Activated CD4-positive, alpha-beta T cell treated with anti-CD3 and anti-CD28 coated beads for 4 hours (primary cell): Measurements from ENCODE around the gene GFRA4.

Experiments used
- DNase-seq, 2 donors: peaks; one replicate each; pipeline ENCODE4 v3.0.0-alpha.2; 2020

GFRA4 gene

DNA sequence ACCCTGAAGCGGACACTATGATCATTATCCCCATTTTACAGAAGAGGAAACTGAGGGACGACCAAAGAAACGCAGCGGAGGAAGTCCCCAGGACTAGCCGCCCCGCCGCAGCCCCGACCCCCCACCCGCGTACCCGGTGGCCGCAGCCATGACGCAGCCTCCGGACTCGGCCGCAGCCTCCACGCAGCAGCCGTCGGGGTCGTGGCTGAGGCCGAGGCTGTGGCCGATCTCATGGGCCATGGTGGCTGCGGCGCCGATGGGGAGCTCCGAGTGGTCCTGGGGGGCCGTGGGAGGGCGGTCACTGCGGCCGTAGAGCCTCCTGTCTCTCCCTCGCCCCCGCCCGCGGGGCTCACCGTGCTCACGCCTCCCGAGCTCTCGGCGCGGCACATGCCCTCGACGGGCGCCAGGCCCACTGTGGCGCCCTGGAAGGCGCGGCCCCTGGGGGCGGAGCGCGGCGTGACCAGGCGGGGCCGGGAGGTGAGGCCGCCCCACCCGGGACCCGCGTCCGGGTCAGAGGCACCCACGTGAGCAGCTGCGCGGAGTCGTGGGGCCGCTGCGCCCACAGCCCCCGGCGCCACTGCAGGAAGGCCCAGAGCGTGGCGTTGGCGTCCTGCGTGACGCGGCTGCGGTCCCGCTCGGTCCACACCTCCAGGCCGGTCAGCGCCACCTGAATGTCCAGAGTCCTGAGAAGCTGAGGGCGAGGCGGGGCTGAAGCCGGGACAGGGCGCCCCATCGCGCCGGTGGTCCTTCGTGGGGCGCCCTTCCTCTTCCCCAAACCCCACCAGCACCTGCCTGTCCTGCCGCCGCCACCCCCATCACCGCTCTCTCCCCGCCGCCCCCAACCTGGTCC lies 10.2 kb upstream of the GFRA4 start:
- DNase-seq: no peak

DNA sequence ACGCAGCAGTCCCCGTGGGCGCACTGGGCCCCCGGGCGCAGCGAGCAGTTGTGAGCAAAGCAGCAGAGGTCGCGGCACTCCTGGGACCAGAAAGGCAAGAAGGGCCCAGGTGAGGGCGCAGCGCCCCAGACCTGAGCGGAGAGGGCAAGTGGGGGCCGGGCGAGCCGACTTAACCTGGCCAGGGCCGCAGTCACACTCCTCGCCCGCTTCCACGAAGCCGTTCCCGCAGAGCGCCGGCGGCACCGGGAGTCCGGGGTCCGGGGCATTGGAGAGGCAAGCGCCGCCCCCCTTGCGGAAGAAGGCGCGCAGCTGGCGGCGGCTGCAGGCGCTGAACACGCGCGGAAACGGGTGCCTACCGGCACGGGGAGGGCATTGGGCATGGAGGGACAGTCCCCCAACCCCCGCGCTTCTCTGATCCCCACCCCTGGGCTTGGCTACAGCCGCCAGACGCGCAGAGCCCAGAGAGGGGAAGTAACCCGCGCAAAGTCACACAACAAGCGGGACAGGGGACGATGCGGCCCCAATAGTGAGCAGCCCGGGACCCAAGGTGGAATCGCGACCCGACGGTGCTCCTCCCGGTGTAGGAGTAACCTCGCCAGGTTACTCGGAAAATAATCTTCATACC lies 9.5 kb upstream of the GFRA4 start:
- DNase-seq: no peak

DNA sequence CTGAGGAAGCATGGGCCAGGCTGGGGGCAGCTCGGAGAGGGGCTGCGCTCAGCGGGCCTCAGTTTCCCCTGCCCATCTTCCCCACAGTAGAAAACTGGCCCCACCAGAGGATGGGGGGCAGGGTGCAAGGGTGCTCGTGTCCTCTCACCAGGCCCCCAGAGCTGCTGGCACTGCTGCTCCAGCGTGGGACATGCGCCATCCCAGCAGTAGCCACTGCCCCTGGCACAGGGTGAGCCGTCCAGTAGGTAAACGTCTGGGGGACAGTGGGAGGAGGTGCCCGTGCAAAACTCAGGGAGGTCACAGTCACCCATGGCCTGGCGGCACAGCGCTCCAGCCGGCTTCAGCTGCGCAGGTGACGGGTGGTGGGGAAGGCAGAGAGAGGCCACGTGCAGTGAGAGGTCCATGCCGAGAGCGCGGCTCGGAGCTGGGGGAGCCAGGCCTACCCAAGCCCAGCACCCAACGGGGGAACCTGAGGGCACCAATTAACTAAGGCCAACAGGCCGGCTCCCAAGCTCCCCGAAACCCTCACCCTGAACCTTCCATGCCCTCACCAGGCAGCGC lies 8.9 kb upstream of the GFRA4 start:
- no peak for DNase-seq

DNA sequence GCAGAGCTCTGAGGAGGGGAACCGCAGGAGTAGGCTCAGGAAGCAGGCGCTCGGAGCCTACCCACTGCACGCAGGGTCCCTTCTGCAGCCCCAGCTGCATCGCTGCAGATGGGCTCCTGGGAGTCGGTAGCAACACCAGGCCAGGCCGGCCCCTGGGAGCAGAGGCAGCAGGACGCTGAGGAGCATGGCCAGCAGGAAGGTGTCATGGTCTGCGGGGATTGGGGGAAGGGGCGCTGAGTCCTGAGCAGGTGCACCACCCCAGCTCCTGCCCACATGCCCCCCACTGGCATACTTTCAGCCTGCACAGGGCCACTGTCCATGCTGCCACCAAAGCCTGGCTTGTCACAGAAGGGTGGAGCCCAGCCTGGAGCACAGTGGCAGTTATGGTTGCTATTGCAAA lies 7.7 kb upstream of the GFRA4 start:
- no peak for DNase-seq

DNA sequence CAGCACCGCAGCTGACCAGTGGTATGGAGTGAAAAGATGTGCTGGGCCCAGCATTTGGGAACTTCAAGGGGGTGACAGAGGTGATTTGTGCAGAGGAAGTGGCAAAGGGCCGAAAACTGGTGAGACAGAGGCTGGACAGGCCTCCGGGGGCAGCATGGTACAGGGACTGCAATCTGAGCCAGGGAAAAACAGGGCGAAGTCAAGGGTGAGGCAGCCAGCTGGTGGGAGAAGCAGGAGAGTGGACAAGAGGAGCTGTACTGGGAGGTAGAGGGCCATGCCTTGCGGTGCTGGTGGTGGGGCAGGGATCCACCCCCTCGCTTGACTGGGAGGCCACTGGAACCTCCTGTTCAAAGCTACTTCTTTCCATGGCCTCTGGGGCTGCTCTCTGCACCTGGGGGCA lies 7.3 kb upstream of the GFRA4 start:
- no peak for DNase-seq

DNA sequence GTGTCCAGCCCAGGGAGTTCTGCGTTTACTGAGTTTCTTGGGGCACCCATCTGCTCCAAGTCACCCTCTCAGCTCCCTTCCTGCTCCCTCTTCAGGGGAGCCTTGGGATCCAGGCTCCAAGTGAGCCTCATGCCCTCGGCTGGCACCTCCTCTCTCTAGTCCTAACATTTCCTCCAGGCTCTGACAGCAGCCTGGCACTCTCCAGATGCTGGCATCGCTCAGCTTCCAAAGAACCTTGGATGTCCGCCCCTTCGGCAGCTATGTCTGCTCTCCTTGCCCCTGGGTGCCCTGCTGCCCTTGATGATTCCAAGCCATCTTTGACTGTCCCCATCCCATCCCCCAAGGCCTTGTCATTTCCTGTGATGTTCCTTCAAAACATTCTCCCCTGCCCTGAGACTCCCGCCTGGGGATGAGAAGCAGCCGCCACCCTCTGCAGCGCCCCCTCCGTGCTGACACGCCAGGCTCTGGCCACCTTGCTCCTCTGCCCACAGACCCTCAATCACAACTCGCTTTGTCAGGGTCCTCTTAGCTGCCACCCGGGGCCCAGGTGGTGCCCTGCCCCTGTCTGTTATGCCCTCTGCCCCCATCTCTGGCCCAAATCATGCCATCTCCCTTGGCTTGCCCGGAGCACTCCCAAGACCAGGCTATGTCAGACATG lies 6.6 kb upstream of the GFRA4 start:
- no peak for DNase-seq

DNA sequence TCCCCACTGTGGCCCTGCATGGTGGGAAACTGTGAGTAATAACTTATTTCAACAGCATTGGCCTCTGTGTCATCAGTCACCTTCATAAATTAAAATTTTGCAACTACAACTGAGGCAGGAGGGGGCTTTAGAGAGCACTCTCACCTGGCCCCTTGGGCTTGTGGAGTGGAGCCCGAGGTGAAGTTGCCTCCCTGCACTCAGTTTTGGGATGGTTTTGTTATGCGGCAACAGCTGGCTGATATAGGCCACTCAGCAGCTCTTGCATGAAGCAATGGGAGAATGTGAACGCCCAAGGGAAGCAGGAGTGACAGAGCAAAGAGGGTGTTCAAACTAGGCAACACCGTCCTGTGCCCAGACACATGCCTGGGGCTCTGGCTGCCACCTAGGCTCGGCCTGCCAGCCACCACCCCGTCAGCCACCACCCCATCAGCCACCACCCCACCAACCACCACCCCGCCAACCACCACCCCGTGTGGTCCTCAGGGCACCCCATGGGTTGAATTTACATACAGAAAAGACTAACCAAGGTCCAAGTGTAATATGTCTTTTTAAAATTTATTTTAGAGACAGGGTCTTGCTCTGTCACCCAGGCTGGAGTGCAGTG lies 4.3 kb upstream of the GFRA4 start:
- DNase-seq: no peak

DNA sequence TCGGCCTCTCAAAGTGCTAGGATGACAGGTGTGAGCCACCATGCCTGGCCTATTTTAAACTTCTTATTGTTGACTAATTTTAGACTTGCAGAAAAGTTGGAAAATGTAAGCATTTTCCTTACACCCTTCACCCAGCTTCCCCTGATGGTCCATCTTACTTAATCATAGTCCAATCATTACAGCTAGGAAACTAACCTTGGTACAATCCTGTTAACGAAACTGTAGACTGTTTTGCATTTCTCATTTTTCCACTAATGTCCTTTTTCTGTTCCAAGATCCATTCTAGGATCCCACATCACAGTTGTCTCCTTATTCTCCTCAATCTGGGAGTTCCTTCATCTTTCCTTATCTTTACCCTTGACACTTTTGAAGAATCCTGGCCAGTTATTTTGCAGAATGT lies 659 bp upstream of the GFRA4 start:
- no peak for DNase-seq

DNA sequence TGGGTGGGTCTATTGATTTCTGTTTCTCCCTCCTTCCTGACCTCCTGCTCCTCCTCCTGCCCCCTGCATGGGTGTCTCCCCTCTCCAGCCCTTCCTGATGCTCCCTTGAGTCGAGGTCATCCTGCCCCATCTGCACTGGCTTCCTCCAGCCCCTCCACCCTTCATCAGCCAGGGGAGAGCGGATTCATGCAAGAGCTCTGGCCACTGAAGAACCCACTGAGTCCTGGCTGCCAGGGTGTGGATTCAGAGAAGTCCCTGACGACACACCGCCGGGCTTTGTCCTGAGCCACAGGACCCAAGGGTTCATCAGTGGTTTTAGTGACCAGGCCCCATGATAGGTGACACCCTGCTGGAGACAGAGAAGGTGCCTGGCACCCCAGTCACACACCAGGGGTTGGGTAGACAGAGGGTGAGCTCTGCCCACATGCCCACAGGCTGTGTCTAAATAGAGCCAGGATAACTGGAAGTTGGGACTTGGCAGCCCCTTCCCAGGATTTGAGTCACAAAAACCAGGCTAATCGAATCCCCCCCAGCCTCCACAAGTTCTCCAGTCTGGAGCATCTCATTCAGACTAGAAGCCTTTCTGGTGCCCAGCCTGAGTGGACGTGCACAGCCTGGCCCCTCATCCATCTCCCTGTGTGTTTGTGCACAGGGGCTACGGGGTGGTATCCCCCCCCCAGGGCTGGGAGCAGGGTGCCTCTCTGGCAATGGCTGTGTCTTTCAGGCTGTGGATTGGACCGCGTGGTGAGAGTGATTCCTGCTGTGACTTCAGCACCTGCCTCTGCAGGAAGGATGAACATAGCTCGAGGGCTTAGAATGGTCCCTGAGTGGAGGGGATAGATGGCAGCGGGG lies 1.2 kb downstream of the GFRA4 start:
- no peak for DNase-seq

DNA sequence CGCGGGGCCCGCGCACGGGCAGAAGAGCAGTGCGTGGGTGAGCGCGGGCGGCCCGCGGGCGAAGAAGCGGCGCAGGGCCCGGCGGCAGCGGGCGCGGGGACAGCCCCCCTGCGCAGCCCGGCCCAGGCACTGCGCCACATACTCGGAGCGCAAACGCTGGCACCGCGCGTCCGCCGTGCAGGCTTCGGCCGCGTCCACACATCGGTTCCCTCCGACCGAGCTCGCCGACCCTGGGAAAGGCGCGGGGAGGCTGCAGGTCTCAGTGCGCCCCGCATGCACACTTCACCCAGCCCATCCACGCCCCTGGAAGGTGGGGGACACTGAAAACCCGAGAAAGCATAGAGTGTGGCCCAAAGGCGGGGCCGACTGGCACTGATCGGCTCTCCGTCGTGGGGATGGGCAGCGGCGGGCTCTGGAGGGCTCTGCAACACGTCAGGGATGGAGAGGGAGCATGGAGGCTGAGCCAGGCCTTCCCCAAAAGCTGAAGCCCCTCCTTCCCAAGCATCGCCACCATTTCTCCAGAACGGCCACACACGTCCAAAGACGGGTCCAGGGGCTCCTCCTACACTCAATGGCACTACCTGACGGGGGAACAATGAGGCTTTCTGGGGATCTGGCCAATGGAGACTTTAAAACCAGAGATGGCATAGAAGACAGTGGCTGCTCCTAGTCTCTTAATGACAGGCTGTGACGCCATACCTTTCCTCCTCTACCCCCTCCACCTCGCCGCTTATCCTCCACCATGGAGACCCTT lies 2.0 kb downstream of the GFRA4 start:
- DNase-seq: no peak

DNA sequence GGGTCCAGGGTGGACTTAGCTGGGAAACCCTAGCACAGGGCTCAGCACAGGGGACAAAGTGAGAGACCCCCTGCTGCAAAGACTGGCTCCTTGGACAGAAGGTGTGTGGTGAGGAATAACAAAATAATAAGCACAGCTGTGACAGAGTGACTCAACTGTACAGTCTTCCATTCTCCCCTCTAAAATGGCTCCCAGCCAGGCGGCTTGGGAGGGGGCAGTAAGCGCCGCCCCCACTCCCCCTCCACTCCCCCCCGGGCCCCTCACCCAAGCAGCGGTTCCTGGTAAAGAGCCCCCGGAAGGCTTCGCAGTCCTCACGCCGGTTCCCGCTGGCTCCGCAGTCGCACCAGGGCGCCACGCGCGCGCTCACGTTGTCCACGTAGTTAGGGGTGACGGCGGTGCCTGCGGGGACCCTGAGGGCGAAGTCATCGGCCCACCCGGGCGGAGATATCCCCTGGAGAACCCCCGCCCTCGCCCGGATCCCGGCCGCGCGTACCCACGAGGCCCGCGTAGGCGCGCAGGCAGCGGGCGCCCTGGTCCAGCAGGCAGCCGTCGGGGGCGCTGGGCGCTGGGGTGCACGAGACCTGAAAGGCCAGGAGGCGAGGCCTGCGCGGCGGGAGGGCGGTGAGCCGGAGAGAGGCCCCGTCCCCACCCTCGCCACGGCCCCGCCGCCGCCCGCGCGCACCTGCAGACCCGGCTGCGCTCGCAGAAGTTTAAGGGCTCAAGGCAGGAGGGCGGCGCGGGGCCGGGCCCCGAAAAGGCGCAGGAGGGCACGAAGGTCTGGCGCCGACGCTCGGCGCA lies 2.7 kb downstream of the GFRA4 start:
- no peak for DNase-seq

DNA sequence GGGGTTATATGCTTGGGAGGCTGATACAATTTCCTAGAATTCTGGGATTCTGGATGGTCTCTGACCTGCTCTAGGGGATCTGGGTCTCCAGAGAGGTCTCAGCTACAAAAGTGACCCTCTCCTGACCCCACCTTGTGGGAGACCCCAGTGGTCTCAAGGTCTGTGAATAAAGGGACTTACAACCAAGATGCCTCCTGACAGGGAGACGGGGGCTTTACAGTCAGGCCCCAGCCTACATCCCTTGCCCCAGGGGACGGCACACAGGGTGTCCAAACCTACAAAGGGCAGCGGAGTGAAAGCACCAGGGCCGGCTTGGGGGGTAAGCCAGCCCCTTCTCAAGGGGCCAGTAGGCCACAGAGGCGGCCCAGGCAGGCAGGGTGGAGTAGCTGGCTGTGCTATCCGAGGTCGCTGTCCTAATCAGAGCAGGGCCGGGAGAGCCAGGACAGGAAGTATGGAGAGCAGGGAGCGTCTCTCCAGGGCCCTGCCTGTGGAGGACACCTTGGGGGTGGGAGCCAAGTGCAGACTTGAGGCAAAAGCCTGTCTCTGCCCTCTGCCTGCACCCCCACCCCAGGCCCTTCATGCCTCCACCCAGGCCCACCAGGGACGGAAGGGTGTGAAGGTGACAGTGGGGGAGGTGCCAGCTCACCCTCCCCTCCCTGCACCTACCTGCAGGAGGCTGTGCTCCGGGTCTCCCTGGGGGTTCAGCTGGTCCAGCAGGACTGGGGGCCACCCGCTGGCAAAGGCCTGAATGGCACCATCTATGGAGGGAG lies 3.5 kb downstream of the GFRA4 start:
- DNase-seq: no peak

DNA sequence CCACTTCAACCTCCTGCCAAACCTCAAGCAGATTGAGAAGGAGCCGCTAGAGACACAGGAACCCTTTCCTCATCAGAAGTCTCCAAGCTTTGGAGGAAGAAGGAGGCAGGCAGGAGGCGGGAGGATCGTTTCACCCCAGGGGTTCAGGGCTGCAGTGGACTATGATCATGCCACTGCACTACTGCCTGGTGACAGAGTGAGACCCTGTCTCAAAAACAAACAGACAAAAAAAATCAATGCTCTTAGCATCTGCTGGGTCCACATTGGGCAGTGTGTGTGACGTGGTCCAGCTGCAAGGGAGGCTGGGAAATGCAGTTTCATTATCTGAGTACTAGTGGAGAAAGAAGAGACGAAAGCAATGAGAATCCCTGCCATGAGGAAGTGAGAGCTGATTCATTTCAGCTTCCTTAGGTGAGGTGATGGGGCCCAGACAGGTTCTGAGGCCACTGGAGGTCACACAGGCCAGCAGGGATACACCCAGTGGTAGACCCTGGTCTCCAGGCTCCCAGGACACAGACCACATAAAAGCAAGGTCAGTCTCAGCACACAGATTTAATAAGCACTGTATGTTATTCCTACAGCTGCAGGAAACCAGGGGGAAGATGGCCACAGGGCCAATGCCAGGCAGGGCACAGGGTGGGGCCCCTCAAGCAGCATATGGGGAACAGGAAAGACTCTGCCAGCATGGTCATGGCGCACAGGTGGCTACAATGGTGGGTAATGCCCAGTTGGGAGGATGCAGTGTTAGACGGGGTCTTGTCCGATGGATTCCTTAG lies 4.3 kb downstream of the GFRA4 start:
- DNase-seq: no peak

DNA sequence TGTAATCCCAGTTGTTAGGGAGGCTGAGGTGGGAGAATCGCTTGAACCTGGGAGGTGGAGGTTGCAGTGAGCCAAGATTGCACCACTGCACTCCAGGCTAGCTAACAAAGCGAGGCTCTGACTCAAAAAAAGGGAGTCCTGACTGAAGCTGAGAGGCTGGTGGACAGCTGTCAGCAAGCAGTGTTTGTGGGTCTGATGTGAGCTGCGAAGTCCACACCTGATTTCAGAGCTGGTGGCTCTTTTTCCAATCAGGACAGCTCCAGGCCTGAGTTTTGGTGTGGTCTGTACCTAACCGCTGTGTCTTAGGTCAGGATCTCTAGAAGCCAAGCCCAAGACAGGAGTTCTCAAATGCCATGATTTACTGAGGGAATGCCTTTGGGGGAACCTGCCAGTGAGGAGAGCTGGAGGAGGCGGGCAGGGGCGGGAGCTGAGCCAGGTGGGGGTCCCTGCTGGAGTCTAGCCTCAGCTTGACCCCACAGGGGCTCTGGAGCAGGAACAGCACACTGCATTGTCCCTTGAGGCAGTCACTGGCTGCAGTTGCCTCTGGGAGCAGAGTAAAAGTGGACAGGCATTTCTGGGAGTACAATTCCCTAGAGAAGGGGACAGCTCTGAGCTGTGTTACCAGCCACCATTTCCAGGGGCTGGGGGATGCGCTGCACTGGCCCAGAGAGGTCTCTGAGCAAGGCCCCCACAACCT lies 5.0 kb downstream of the GFRA4 start:
- DNase-seq: no peak

DNA sequence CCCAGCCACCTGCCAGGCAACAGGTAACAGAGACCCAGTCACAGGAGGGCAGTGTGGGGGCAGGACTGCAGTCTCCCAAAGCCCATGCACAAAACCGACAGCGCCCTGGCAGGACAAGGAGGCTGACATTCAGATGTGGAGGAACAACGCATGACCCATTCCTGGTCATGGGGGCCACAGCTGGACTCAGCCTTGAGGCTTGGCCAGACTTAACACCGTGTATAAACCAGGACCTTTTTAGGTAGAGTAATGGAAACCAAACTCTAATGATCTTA lies 8.1 kb downstream of the GFRA4 start:
- no peak for DNase-seq

DNA sequence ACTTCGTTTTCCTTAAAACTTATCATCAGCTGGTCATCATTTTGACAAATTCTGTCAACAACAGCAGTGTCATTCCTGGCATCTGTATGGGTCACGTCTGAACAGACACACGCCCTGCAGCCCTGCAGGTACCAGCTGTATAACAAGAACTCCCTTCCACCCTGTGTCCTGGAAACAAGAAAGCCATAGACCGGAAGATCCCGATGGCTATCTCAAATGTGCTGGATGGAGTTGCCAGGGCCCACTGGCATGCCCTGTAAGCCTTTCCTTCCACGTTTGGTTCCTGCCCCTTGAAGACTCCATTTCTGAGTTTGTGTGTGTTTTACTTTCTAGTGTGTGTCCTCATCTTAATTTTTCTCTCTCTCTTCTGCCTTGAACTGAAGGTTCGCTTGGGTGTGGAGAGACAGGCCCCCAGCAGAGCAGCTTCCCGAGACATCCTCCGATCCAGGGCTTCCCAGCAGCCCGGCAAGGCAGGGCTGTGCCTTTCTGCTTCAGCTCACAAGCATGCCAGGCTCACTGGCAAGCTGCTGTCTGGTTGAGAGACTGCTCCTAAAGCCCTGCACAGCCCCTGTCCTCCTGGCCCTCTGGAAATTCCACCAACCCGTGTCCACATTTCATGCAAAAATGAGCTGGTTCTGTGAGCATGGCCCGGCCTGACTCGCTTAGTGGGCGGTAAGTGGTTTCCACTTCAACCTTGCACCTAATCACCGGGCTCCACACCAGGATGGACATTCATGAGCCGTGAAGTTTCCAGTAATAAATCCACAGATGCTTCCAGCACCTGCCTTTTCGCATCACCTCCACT lies 8.7 kb downstream of the GFRA4 start:
- no peak for DNase-seq

DNA sequence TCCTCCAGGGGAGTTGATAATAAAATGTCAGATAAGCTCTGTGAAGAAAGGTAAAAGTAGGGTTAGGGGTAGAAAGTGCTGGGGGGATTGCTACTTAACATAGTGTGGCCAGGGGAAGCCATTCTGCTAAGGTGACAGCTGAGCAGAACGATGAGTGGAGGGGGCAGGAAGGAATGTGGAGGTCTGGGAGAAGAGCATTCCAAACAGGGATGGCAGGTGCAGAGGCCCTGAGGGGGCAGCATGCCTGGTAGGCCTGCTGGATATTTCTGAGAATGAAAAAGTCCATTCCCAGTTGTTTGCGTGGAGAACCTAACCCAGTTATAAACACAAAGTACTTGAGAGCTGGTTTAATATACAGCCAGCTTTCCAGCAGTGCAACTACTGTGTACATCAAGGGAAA lies 9.3 kb downstream of the GFRA4 start:
- DNase-seq: no peak
